AG10803 (cell line): Measurements from ENCODE around the gene PSMB7.
"Not testable (repeated sequence)": the region's sequence is repeated elsewhere in the genome, so short reads cannot be mapped to it uniquely, and the experiment has no call there.

Experiments used
- DNase-seq: peaks from one replicate; pipeline ENCODE4 v3.0.0; 2010; ENCODE audit warnings: low read depth
- H3K4me3 ChIP-seq: 2 replicates; pipeline ENCODE4 v1.5.1; 2011; ENCODE audit warnings: mild to moderate bottlenecking, low read length, control low read depth
- CTCF ChIP-seq: conservative IDR thresholded peaks from 2 replicates; pipeline ENCODE4 v1.5.1; 2011; ENCODE audit warnings: mild to moderate bottlenecking, low read length, control low read depth, inconsistent platforms

Gene PSMB7

GRCh38 chr9:124438091-124438490 is 22.8 kb upstream of the PSMB7 start:
- TF ChIP-seq CTCF = no peak
- H3K4me3 ChIP-seq = no peak overlapping the region
- no peak for DNase-seq

- H3K4me3 ChIP-seq = no peak overlapping the region
- TF ChIP-seq CTCF = no peak
- DNase-seq = no peak
Measured at GRCh38 chr9:124437086-124437485, 21.8 kb upstream of the PSMB7 start.

- DNase-seq = no peak
- no peak for TF ChIP-seq CTCF
- no peak overlapping the region for H3K4me3 ChIP-seq
Measured at GRCh38 chr9:124436320-124436719, 21.1 kb upstream of the PSMB7 start.

GRCh38 chr9:124429530-124429867 is 14.3 kb upstream of the PSMB7 start:
- TF ChIP-seq CTCF = no peak
- DNase-seq = no peak

GRCh38 chr9:124428751-124429529 is 13.7 kb upstream of the PSMB7 start:
- no peak for TF ChIP-seq CTCF
- DNase-seq = no peak
- H3K4me3 ChIP-seq = no peak overlapping the region

More at GRCh38 chr9:124429530-124429867, 14.3 kb upstream of the PSMB7 start:
- no peak overlapping the region for H3K4me3 ChIP-seq

GRCh38 chr9:124427281-124427680 is 12.0 kb upstream of the PSMB7 start:
- TF ChIP-seq CTCF = no peak
- DNase-seq = no peak
- H3K4me3 ChIP-seq = no peak overlapping the region

- no peak for DNase-seq
- H3K4me3 ChIP-seq = no peak overlapping the region
- no peak for TF ChIP-seq CTCF
Measured at GRCh38 chr9:124426361-124426760, 11.1 kb upstream of the PSMB7 start.

GRCh38 chr9:124425733-124426132 is 10.5 kb upstream of the PSMB7 start:
- not testable (repeated sequence) for H3K4me3 ChIP-seq, DNase-seq
